ENCODE results near the gene ZNF668.
A peak's percentile ranks its signal among the peaks of the same experiment; 100 is the strongest.
"Not testable (repeated sequence)": the region's sequence is repeated elsewhere in the genome, so short reads cannot be mapped to it uniquely, and the experiment has no call there.

ZNF668 gene

GRCh38 chr16:31108035-31108793, 34.2 kb upstream of the ZNF668 start, which contains the start of gene BCKDK:
Gene BCKDK, plus strand, starts transcription at chr16:31108386. Its CDS starts 838 bp downstream, at chr16:31109224.
- no peak for DNase-seq (ENCODE audit: low read depth)
- H3K4me3 ChIP-seq (ENCODE audit: low read length), result peak within 1 kb of the TSS; percentile 70
- no peak for TF ChIP-seq CTCF (conservative IDR thresholded peaks at IDR 0.05; ENCODE audit: low read depth, low read length)

DNA sequence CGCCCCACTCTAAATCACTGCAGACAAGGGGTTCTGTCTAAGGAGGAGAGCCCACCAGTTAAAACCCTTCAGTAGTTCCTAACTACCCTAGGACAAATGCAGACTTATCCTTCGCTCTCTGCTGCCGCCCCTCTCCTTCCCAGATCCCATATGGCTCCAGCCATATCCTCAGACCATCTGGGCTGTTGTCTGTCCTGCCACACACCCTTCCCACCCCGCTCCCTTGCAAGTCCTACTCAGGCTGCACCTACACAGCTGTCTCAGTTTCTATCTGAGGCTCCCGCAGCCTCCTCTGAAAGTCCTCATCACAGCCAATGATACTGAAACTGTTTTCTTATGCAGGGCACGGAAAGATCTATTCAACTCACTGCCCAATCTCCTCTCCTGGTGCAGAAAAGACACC, 33.4 kb upstream of the ZNF668 start:
- DNase-seq (ENCODE audit: low read depth), result no peak
- H3K4me3 ChIP-seq (ENCODE audit: low read length), result peak overlapping the region; percentile 70
- TF ChIP-seq CTCF (conservative IDR thresholded peaks at IDR 0.05; ENCODE audit: low read depth, low read length), result no peak

DNA sequence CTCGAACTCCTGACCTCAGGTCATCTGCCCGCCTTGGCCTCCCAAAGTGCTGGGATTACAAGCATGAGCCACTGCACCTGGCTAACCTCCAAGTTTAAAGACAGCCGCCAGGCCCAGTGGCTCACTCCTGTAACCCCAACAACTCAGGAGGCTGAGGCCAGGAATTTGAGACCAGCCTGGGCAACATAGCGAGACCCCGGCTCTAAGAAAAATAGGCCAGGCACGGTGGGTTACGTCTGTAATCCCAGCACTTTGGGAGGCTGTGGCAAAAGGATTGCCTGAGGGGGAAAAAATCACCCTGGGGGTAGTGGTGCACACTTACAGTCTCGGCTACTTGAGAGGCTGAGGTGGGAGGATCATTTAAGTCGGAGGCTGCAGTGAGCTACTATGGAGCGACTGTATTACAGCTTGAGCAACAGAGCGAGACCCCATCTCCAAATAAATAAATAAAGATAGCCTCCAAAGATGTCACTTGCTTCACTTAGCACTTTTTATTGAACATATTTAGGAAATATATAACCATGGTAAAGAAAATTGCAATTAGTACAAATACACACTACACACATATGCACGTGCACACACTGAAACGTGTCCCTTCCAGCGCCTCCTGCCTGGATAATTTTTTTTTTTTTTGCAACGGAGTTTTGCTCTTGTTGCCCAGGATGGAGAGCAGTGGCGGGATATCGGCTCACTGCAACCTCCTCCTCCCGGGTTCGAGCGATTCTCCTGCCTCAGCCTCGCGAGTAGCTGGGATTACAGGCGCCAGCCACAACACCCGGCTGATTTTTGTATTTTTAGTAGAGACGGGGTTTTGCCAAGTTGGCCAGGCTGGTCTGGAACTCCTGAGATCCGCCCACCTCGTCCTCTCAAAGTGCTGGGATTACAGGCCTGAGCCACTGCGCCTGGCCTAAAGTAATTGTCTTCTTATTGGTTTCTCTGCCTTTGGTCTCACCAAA, 32.7 kb upstream of the ZNF668 start:
- TF ChIP-seq CTCF (conservative IDR thresholded peaks at IDR 0.05; ENCODE audit: low read depth, low read length), result no peak
- no peak for DNase-seq (ENCODE audit: low read depth)
- no peak overlapping the region for H3K4me3 ChIP-seq (ENCODE audit: low read length)

- TF ChIP-seq CTCF (conservative IDR thresholded peaks at IDR 0.05; ENCODE audit: low read depth, low read length), result peak; percentile 82
- no peak overlapping the region for H3K4me3 ChIP-seq (ENCODE audit: low read length)
- DNase-seq (ENCODE audit: low read depth), result no peak
These were observed 31.7 kb upstream of the ZNF668 start for GRCh38 chr16:31105677-31106213.

DNA sequence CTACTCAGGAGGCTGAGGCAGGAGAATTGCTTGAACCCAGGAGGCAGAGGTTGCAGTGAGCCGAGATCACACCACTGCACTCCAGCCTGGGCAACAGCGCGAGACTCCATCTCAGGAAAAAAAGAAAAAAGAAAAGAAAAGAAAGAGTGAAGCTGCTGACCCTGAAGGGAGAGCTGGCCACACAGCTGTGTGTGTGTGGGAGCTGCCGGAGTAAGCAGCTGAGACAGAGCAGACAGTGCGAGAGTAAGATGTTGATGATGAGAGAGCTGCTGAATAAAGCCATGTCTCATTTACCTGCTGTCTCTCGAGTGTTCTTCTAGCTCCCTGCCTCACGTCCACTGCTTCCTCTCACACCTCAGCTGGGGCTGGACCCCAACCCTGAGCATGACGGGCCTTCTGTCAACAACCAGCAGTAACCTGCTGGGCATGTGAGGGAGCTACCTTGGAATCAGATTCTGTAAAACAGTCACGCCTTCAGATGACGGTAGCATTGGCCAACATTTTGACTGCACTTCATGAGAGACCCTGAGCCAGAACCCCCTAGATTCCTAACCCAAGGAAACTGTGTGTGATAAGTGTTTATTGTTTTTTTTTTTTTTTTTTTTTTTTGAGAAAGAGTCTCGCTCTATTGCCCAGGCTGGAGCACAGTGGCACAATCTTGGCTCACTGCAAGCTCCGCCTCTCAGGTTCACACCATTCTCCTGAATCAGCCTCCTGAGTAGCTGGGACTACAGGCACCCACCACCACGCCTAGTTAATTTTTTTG, 27.0 kb upstream of the ZNF668 start:
- not testable (repeated sequence) for H3K4me3 ChIP-seq (ENCODE audit: low read length); DNase-seq (ENCODE audit: low read depth)

- no peak for DNase-seq (ENCODE audit: low read depth)
- no peak for TF ChIP-seq CTCF (conservative IDR thresholded peaks at IDR 0.05; ENCODE audit: low read depth, low read length)
- no peak overlapping the region for H3K4me3 ChIP-seq (ENCODE audit: low read length)
These were observed 26.0 kb upstream of the ZNF668 start for GRCh38 chr16:31099860-31100638.
